K562 (cell line): ENCODE measurements around the gene GDF15. TPM values are rescaled to one million over a fixed set of nuclear protein-coding genes. Genes with fewer than 3 reads are reported as not detected.
A peak's percentile ranks its signal among the peaks of the same experiment; 100 is the strongest.

Experiments
- CBX1 ChIP-seq: sonication (generic); IDR thresholded peaks from 2 replicates; pipeline ENCODE4 v1.6.1; 2016; ENCODE audit warnings: antibody characterized with exemption, low read depth, mild to moderate bottlenecking
- ESRRA ChIP-seq: fragments of 450-650 bp; IDR thresholded peaks from 2 replicates; pipeline ENCODE4 v1.6.1; 2014; ENCODE audit warnings: low read depth, mild to moderate bottlenecking, moderate library complexity, borderline replicate concordance
- ESRRB ChIP-seq: fragments of 250-450 bp; sonication (Bioruptor Pico); IDR thresholded peaks from 2 replicates; pipeline ENCODE4 v1.5.0; 2020; ENCODE audit warnings: mild to moderate bottlenecking, moderate library complexity, borderline replicate concordance
- FOXA3 ChIP-seq, 2 experiments: fragments of 450-650 bp in 1 of 2; sonication (generic) in 1 of 2; formaldehyde crosslinking; IDR thresholded peaks in 1 of 2; conservative IDR thresholded peaks in 1 of 2; 2 replicates each; pipeline versions ENCODE4 v1.4.0 to v1.8.0; 2020 to 2022; ENCODE audit warnings: mild to moderate bottlenecking in 2 of 2, missing genetic modification reagents in 1 of 2
- GTF2F1 ChIP-seq: IDR thresholded peaks from 2 replicates; pipeline ENCODE4 v1.6.1; 2011; ENCODE audit warnings: low read depth, low read length, improper control_type of control experiment
- KAT8 ChIP-seq: fragments of 450-650 bp; IDR thresholded peaks from 2 replicates; pipeline ENCODE4 v1.6.1; 2016; ENCODE audit warnings: low read depth, mild to moderate bottlenecking
- NFATC3 ChIP-seq: fragments of 450-650 bp; IDR thresholded peaks from 2 replicates; pipeline ENCODE4 v1.6.1; 2017; ENCODE audit warnings: mild to moderate bottlenecking
- PRMT5 ChIP-seq: sonication (generic); formaldehyde crosslinking; IDR thresholded peaks from 2 replicates; pipeline ENCODE4 v1.5.0; 2020; ENCODE audit warnings: missing genetic modification reagents
- RAD51 ChIP-seq: fragments of 450-650 bp; IDR thresholded peaks from 2 replicates; pipeline ENCODE4 v1.7.1; 2016; ENCODE audit warnings: low read depth, mild to moderate bottlenecking, borderline replicate concordance
- RBM22 ChIP-seq: fragments of 200-400 bp; formaldehyde crosslinking; IDR thresholded peaks from 2 replicates; pipeline ENCODE4 v1.6.1; 2018; ENCODE audit warnings: low read length, low read depth; ENCODE audit not compliant: poor library complexity, severe bottlenecking
- SETDB1 ChIP-seq: IDR thresholded peaks from one replicate; pipeline ENCODE4 v1.6.1; 2012; ENCODE audit warnings: low read length, control low read depth, inconsistent platforms
- SMAD4 ChIP-seq: fragments of 250-450 bp; sonication (Bioruptor Pico); conservative IDR thresholded peaks from 2 replicates; pipeline ENCODE4 v1.8.0; 2021; ENCODE audit warnings: inconsistent platforms, mild to moderate bottlenecking, moderate library complexity
- SMARCA4 ChIP-seq: fragments of 450-650 bp; IDR thresholded peaks from 2 replicates; pipeline ENCODE4 v1.6.1; 2016
- SRF ChIP-seq, 2 experiments: fragments of 250-450, 450-650 bp in 1 of 2; sonication (Bioruptor Pico) in 1 of 2; sonication (generic) in 1 of 2; formaldehyde crosslinking; IDR thresholded peaks; 2 replicates each; pipeline versions ENCODE4 v1.5.0 to v1.5.1; 2020 to 2022; ENCODE audit warnings: mild to moderate bottlenecking in 1 of 2, missing genetic modification reagents in 1 of 2
- TBP ChIP-seq: optimal IDR thresholded peaks from 2 replicates; pipeline ENCODE3; 2011; ENCODE audit warnings: low read depth, low read length, improper control_type of control experiment
- ZC3H4 ChIP-seq: sonication (generic); formaldehyde crosslinking; IDR thresholded peaks from 2 replicates; pipeline ENCODE4 v1.9.0; 2021; ENCODE audit warnings: missing genetic modification reagents, borderline replicate concordance
- ZFP30 ChIP-seq: fragments of 250-450 bp; sonication (Bioruptor Pico); IDR thresholded peaks from 2 replicates; pipeline ENCODE4 v1.8.0; 2022; ENCODE audit warnings: moderate library complexity, mild to moderate bottlenecking, inconsistent platforms, borderline replicate concordance
- ZNF134 ChIP-seq: fragments of 250-450 bp; sonication (Bioruptor Pico); conservative IDR thresholded peaks from 2 replicates; pipeline ENCODE4 v1.4.0; 2020
- ZNF23 ChIP-seq: fragments of 250-450 bp; sonication (Bioruptor Pico); IDR thresholded peaks from 2 replicates; pipeline ENCODE4 v1.4.0; 2020; ENCODE audit warnings: mild to moderate bottlenecking
- ZNF668 ChIP-seq: fragments of 250-450 bp; sonication (Bioruptor Pico); IDR thresholded peaks from 2 replicates; pipeline ENCODE4 v1.8.0; 2022; ENCODE audit warnings: mild to moderate bottlenecking, inconsistent platforms
- ZNF75A ChIP-seq: fragments of 450-650 bp; formaldehyde crosslinking; IDR thresholded peaks from 2 replicates; pipeline ENCODE4 v1.4.0; 2020; ENCODE audit warnings: mild to moderate bottlenecking
- polyA plus RNA-seq, 8 experiments: library from polyadenylated mRNA; depleted of rRNA in 4 of 8; stranded (reverse) in 5 of 8; unstranded in 3 of 8; fragments of >200 nt; fragmentation: Nextera tagmentation in 2 of 8; fragmentation: Illumina TruSeq in 1 of 8; extraction: Ambion mirVana in 2 of 8; extraction: Trizol in 1 of 8; gene quantifications; 2 replicates each; pipeline versions ENCODE4 v1.2.1 to v1.2.3, GENCODE V29; 2011 to 2014; ENCODE audit warnings: inconsistent platforms in 1 of 8, missing spikeins in 1 of 8
- total RNA-seq, 7 experiments: library from RNA; depleted of rRNA in 6 of 7; stranded (reverse); fragments of >200 nt in 6 of 7; fragmentation: Illumina TruSeq in 2 of 7; extraction: Trizol in 2 of 7; gene quantifications; 2 replicates each; pipeline versions ENCODE4 v1.2.1 to v1.2.3, GENCODE V29; 2011 to 2021; ENCODE audit warnings: low replicate concordance in 1 of 7
- TF ChIP-seq, protein P1 (sequence below): fragments of 200-800 bp; sonication (Bioruptor generic); IDR thresholded peaks from 2 replicates; pipeline ENCODE4 v1.6.1; 2017; ENCODE audit warnings: missing genetic modification characterization, missing compliant biosample characterization
- TF ChIP-seq, protein P2 (sequence below): fragments of 250-450 bp; sonication (Bioruptor Pico); IDR thresholded peaks from 2 replicates; pipeline ENCODE4 v1.5.1; 2021; ENCODE audit warnings: mild to moderate bottlenecking
- TF ChIP-seq, protein P3 (sequence below): fragments of 450-650 bp; IDR thresholded peaks from 2 replicates; pipeline ENCODE4 v1.6.1; 2016; ENCODE audit warnings: missing biosample characterization, missing genetic modification characterization

The GDF15 gene
- total and polyA plus RNA-seq, 9 of the 15 experiments (the other 6 are each of a cell fraction or from before 2014, with no cell fraction given): 2.3 to 82.4 (median 12.5) TPM

DNA sequence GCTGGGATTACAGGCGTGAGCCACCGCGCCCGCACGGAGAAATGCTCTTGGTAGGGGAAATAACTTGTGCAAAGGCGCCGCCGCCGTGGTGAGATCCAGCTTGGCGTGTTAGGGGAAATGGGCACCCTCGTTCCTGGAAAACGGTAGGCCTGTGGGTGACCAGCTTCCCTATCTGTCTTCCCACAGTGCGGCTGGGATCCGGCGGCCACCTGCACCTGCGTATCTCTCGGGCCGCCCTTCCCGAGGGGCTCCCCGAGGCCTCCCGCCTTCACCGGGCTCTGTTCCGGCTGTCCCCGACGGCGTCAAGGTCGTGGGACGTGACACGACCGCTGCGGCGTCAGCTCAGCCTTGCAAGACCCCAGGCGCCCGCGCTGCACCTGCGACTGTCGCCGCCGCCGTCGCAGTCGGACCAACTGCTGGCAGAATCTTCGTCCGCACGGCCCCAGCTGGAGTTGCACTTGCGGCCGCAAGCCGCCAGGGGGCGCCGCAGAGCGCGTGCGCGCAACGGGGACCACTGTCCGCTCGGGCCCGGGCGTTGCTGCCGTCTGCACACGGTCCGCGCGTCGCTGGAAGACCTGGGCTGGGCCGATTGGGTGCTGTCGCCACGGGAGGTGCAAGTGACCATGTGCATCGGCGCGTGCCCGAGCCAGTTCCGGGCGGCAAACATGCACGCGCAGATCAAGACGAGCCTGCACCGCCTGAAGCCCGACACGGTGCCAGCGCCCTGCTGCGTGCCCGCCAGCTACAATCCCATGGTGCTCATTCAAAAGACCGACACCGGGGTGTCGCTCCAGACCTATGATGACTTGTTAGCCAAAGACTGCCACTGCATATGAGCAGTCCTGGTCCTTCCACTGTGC is 2.4 kb downstream of the GDF15 start (continued):
- TF ChIP-seq, protein P1, sequence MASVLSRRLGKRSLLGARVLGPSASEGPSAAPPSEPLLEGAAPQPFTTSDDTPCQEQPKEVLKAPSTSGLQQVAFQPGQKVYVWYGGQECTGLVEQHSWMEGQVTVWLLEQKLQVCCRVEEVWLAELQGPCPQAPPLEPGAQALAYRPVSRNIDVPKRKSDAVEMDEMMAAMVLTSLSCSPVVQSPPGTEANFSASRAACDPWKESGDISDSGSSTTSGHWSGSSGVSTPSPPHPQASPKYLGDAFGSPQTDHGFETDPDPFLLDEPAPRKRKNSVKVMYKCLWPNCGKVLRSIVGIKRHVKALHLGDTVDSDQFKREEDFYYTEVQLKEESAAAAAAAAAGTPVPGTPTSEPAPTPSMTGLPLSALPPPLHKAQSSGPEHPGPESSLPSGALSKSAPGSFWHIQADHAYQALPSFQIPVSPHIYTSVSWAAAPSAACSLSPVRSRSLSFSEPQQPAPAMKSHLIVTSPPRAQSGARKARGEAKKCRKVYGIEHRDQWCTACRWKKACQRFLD (CRISPR knock-in tag): no peak
- peak; percentile 41 to 61; a peak in 2 of 4 replicates for TF ChIP-seq SRF (CRISPR knock-in tag; IDR thresholded peaks at IDR 0.05)
- peak; percentile 82 for TF ChIP-seq ESRRA
- TF ChIP-seq, protein P2, sequence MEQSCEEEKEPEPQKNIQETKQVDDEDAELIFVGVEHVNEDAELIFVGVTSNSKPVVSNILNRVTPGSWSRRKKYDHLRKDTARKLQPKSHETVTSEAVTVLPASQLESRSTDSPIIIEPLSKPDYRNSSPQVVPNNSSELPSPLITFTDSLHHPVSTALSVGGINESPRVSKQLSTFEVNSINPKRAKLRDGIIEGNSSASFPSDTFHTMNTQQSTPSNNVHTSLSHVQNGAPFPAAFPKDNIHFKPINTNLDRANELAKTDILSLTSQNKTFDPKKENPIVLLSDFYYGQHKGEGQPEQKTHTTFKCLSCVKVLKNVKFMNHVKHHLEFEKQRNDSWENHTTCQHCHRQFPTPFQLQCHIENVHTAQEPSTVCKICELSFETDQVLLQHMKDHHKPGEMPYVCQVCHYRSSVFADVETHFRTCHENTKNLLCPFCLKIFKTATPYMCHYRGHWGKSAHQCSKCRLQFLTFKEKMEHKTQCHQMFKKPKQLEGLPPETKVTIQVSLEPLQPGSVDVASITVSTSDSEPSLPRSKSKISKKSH (CRISPR knock-in tag): no peak
- no peak for TF ChIP-seq PRMT5
- peak; percentile 98 for TF ChIP-seq RBM22
- no peak for TF ChIP-seq NFATC3
- TF ChIP-seq ZC3H4 (CRISPR knock-in tag): peak; percentile 83; the same call in 1 of the 2 replicates
- 0 out of 2 replicates have a peak, but pooled peaks have one; percentile 67 for TF ChIP-seq GTF2F1
- TF ChIP-seq SETDB1: no peak
- peak in 1 of 2 experiments; percentile 87; a peak in 1 of 4 replicates for TF ChIP-seq FOXA3 (CRISPR knock-in tag; conservative IDR thresholded peaks at IDR 0.05 in 1 of 2, IDR thresholded peaks at IDR 0.05 in 1 of 2)
- TF ChIP-seq SMARCA4: no peak; the same call in 1 of the 2 replicates
- peak; percentile 4; the same call in 1 of the 2 replicates for TF ChIP-seq ZNF668 (CRISPR knock-in tag)
- TF ChIP-seq RAD51: no peak
- TF ChIP-seq TBP: peak; percentile 62
- TF ChIP-seq CBX1: peak; percentile 79
- TF ChIP-seq ESRRB (CRISPR knock-in tag): no peak
- TF ChIP-seq, protein P3, sequence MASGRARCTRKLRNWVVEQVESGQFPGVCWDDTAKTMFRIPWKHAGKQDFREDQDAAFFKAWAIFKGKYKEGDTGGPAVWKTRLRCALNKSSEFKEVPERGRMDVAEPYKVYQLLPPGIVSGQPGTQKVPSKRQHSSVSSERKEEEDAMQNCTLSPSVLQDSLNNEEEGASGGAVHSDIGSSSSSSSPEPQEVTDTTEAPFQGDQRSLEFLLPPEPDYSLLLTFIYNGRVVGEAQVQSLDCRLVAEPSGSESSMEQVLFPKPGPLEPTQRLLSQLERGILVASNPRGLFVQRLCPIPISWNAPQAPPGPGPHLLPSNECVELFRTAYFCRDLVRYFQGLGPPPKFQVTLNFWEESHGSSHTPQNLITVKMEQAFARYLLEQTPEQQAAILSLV (tag): no peak
- TF ChIP-seq ZFP30 (CRISPR knock-in tag): no peak
- peak; percentile 60; the same call in 1 of the 2 replicates for TF ChIP-seq ZNF134 (CRISPR knock-in tag)
- peak; percentile 89 for TF ChIP-seq SMAD4 (CRISPR knock-in tag)
- TF ChIP-seq KAT8: no peak
- TF ChIP-seq ZNF23 (CRISPR knock-in tag): no peak
- no peak for TF ChIP-seq ZNF75A
